Spleen (tissue), 11 donors: ENCODE data around the gene CMTM6. TPM values are rescaled to one million over a fixed set of nuclear protein-coding genes. Genes with fewer than 3 reads are reported as not detected.

Source experiments
- DNase-seq: peaks from one replicate; pipeline ENCODE4 v3.0.0-alpha.2; 2020
- H3K27ac ChIP-seq, 8 donors: fragments of 200-600 bp; sonication (generic) in 7 of 8; 1 replicate in 4 of 8; 2 replicates in 4 of 8; pipeline versions ENCODE4 v1.5.0 to v1.8.0; 2016 to 2021; ENCODE audit warnings: inconsistent platforms in 4 of 8, mild to moderate bottlenecking in 4 of 8, moderate library complexity in 1 of 8
- H3K27me3 ChIP-seq, 7 donors: fragments of 200-600 bp; sonication (generic) in 6 of 7; replicated peaks in 1 of 7; 1 replicate in 4 of 7; 2 replicates in 3 of 7; pipeline versions ENCODE4 v1.5.0 to v1.8.0; 2016 to 2021; ENCODE audit warnings: inconsistent platforms in 3 of 7, mild to moderate bottlenecking in 1 of 7
- H3K36me3 ChIP-seq, 6 donors: fragments of 200-600 bp; sonication (generic) in 5 of 6; 1 replicate in 4 of 6; 2 replicates in 2 of 6; pipeline versions ENCODE4 v1.5.0 to v1.8.0; 2016 to 2021; ENCODE audit warnings: inconsistent platforms in 2 of 6
- H3K4me1 ChIP-seq, 6 donors: fragments of 200-600 bp; sonication (generic) in 5 of 6; 1 replicate in 3 of 6; 2 replicates in 3 of 6; pipeline versions ENCODE4 v1.5.0 to v1.8.0; 2016 to 2021; ENCODE audit warnings: inconsistent platforms in 3 of 6
- H3K4me3 ChIP-seq, 8 donors: fragments of 200-600 bp; sonication (generic) in 7 of 8; 1 replicate in 4 of 8; 2 replicates in 4 of 8; pipeline versions ENCODE4 v1.5.0 to v1.8.0; 2016 to 2021; ENCODE audit warnings: inconsistent platforms in 4 of 8, mild to moderate bottlenecking in 4 of 8, moderate library complexity in 2 of 8
- H3K9me3 ChIP-seq, 8 donors: fragments of 200-600 bp; sonication (generic) in 7 of 8; 1 replicate in 4 of 8; 2 replicates in 4 of 8; pipeline versions ENCODE4 v1.5.0 to v1.8.0; 2016 to 2021; ENCODE audit warnings: inconsistent platforms in 4 of 8
- POLR2A ChIP-seq, 3 donors: fragments of 450-650 bp; IDR thresholded peaks; one replicate each; pipeline ENCODE4 v1.5.1; 2017; ENCODE audit warnings: antibody characterized with exemption in 3 of 3, mild to moderate bottlenecking in 1 of 3
- POLR2AphosphoS5 ChIP-seq, 3 donors: sonication (generic); formaldehyde crosslinking; IDR thresholded peaks; one replicate each; pipeline ENCODE4 v1.5.1; 2017; ENCODE audit warnings: antibody characterized with exemption in 3 of 3
- WGBS, 5 donors: extraction: QIAGEN DNeasy Blood & Tissue Kit in 3 of 5; methylation state at CpG; one replicate each; pipeline versions ENCODE4 v1.1.5 to v1.1.7; 2013 to 2018; 5-methylcytosine and 5-hydroxymethylcytosine counted together
- intact Hi-C: fragments of 100-400 bp; cut with DNase I; formaldehyde crosslinking; loops from one replicate; pipeline ENCODE4 v1.15.0; 2023; ENCODE audit warnings: low total_unique reads
- polyA plus RNA-seq, 3 donors: library from polyadenylated mRNA; stranded (reverse); fragments of 200-250 nt; gene quantifications; one replicate each; pipeline ENCODE4 v1.2.1, GENCODE V29; 2013
- total RNA-seq, 7 donors: library from RNA; depleted of rRNA in 3 of 7; stranded (reverse); fragments of >200 nt in 3 of 7; fragmentation: NEBNext Ultra II Directional in 4 of 7; extraction: Animal tissue kit (Norgen Biotek cat#: 25700) in 4 of 7; gene quantifications; one replicate each; pipeline versions ENCODE4 v1.1.0 to v1.2.1, GENCODE V29; 2016 to 2021
- TF ChIP-seq, protein P1 (sequence below), 11 experiments: fragments of 200-600 bp in 7 of 11; fragments of 450-650 bp in 4 of 11; sonication (generic) in 4 of 11; IDR thresholded peaks in 8 of 11; conservative IDR thresholded peaks in 3 of 11; 1 replicate in 7 of 11; 2 replicates in 4 of 11; pipeline versions ENCODE4 v1.4.0 to v1.8.0; 2016 to 2021; ENCODE audit warnings: antibody characterized with exemption in 11 of 11, inconsistent platforms in 4 of 11, mild to moderate bottlenecking in 1 of 11
- donor health status: healthy with polysubstance abuse.
- donor health status: DM: no; HTN: no; CAD: no; lungs with moderate emphysema.
- donor health status: DM: no; HTN: no; CAD: no.
- donor health status: Bipolar disorder and iron deficiency.
- donor health status: healthy.
- donor health status: DM: no; HTN: no; CAD: no.
- donor health status: DM: yes; HTN: yes; CAD: no.

The CMTM6 gene
- total and polyA plus RNA-seq, 10 donors = 26.6 to 116 (median 75.4) TPM

DNA sequence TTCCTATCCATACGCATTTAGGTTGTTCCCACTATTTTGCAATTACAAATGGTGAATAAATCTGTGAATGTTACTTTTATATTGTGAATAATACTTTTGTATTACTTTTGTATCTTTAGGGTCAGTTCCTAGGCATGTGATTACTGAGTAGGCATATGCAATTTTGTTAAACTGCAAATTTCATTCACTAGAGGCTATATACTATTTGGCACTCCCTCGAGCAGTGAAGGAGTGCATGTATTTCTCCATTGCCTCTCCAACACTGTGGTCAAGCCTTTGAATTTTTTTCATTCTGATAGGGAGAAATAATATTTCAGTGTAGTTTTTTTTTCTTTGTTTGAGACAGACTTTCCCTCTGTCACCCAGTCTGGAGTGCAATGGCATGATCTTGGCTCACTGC, 8.4 kb upstream of the CMTM6 start:
- H3K27me3 ChIP-seq = no peaks in the 10 kb centered on the region
- no peak for DNase-seq
- H3K4me3 ChIP-seq = no peak overlapping the region
- H3K36me3 ChIP-seq = no peaks in the 10 kb centered on the region
- no peak for TF ChIP-seq POLR2A (IDR thresholded peaks at IDR 0.05)
- TF ChIP-seq, protein P1, sequence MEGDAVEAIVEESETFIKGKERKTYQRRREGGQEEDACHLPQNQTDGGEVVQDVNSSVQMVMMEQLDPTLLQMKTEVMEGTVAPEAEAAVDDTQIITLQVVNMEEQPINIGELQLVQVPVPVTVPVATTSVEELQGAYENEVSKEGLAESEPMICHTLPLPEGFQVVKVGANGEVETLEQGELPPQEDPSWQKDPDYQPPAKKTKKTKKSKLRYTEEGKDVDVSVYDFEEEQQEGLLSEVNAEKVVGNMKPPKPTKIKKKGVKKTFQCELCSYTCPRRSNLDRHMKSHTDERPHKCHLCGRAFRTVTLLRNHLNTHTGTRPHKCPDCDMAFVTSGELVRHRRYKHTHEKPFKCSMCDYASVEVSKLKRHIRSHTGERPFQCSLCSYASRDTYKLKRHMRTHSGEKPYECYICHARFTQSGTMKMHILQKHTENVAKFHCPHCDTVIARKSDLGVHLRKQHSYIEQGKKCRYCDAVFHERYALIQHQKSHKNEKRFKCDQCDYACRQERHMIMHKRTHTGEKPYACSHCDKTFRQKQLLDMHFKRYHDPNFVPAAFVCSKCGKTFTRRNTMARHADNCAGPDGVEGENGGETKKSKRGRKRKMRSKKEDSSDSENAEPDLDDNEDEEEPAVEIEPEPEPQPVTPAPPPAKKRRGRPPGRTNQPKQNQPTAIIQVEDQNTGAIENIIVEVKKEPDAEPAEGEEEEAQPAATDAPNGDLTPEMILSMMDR (IDR thresholded peaks at IDR 0.05 in 8 of 11, conservative IDR thresholded peaks at IDR 0.05 in 3 of 11) = no peak
- TF ChIP-seq POLR2AphosphoS5 (IDR thresholded peaks at IDR 0.05) = no peak
- 80 to 91% (median 86%) methylated on average over 2 of the region's 2 CpGs for WGBS, 5 donors
- intact Hi-C loops = loop anchor here (2.0 to 5.0 kb wide), 2 partner anchors 152 to 421 kb away; no protein-coding TSS in a partner anchor
- no peak overlapping the region for H3K27ac ChIP-seq
- no peaks in the 10 kb centered on the region for H3K9me3 ChIP-seq
- H3K4me1 ChIP-seq = peaks cover 0 to 6% (median 2%) of the 10 kb centered on the region in 6 donors

DNA sequence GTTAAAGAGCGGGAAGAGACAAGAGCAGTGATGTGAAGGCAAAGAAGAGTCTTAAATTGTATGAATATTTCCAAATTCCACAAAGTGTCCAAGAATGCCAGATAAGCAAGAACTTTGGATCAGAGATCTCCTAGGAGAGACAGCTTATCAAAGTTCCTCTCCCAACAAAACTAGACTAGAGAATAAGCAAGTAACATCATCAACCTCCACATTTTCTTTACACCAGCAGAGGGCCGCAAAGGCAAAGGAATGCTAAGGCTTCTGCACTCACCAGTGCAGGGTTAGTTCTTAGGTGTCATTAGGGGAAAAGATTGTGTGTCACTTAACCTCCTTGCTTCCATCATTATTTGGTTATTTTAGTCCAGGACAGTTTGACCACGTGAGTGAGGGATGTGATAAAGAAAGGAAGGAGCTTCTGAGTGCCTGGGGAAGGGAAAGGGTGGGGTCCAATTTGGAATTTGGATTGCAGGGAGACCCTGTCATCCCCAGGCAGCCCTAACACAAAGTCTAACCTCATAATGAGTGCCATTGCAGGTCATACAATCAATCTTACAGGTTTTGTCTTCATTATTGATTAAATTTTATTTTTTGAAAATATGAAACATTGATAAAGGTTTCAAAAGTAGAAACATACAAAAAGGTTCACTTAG, 7.5 kb upstream of the CMTM6 start:
- TF ChIP-seq POLR2A (IDR thresholded peaks at IDR 0.05) (no peak), POLR2AphosphoS5 (IDR thresholded peaks at IDR 0.05) (no peak)
- TF ChIP-seq, protein P1 (IDR thresholded peaks at IDR 0.05 in 8 of 11, conservative IDR thresholded peaks at IDR 0.05 in 3 of 11) = peak; percentile 48 to 85 (median 73)
- Histone ChIP-seq H3K27ac (no peak overlapping the region), H3K27me3 (no peaks in the 10 kb centered on the region), H3K4me3 (no peak overlapping the region), H3K9me3 (no peaks in the 10 kb centered on the region), H3K36me3 (no peaks in the 10 kb centered on the region), H3K4me1 (peaks cover 0 to 6% (median 0%) of the 10 kb centered on the region in 6 donors)
- no peak for DNase-seq
- intact Hi-C loops = loop anchor here (2.0 to 5.0 kb wide), 2 partner anchors 153 to 422 kb away; no protein-coding TSS in a partner anchor
- 31 to 36% (median 33%) methylated on average over 3 of the region's 3 CpGs for WGBS, 5 donors

DNA sequence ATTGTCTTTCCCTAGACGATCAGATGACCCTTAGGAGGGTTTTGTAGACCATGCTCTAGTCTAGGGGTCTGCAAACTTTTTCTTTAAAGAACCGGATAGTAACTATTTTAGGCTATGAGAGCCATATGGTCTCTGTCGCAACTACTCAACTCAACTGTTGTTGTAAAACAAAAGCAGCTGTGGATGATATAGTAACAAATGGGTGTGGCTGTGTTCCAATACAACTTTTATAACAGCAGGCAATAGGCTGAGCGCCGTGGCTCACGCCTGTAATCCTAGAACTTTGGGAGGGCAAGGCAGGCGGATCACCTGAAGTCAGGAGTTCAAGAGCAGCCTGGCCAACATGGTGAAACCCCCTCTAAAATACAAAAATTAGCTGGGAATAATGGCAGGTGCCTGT, 6.1 kb upstream of the CMTM6 start:
- H3K4me1 ChIP-seq = peaks cover 0 to 6% (median 0%) of the 10 kb centered on the region in 6 donors
- no peaks in the 10 kb centered on the region for H3K36me3 ChIP-seq
- no peak for DNase-seq
- H3K4me3 ChIP-seq = no peak overlapping the region
- WGBS, 5 donors = 69 to 83% (median 73%) methylated on average over 7 of the region's 7 CpGs
- TF ChIP-seq, protein P1 (IDR thresholded peaks at IDR 0.05 in 8 of 11, conservative IDR thresholded peaks at IDR 0.05 in 3 of 11) = no peak
- no peak for TF ChIP-seq POLR2AphosphoS5 (IDR thresholded peaks at IDR 0.05)
- TF ChIP-seq POLR2A (IDR thresholded peaks at IDR 0.05) = no peak
- H3K9me3 ChIP-seq = no peaks in the 10 kb centered on the region
- no peak overlapping the region for H3K27ac ChIP-seq
- no peaks in the 10 kb centered on the region for H3K27me3 ChIP-seq
- intact Hi-C loops = no loop called here

DNA sequence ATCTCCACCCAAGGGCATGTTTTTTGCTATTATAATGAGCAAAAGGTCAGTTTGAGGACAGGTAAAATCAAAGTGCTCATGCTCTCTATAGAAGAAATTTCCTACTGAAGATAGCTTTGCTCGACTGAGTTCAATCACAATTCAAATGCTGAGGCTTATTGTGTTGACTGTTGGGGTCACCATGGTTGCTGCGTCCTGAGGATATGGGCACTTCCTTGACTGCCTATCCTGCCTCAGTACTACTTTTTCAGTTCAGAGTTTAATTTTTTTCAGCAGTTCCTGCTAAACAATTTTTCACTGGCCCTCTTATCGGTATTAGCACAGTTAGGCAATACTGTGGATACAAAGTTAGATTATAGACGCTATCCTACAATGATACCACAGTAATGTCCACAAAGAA, 3.8 kb upstream of the CMTM6 start:
- TF ChIP-seq POLR2A (IDR thresholded peaks at IDR 0.05) = no peak
- TF ChIP-seq, protein P1 (IDR thresholded peaks at IDR 0.05 in 8 of 11, conservative IDR thresholded peaks at IDR 0.05 in 3 of 11) = no peak
- TF ChIP-seq POLR2AphosphoS5 (IDR thresholded peaks at IDR 0.05) = no peak
- H3K36me3 ChIP-seq = no peaks in the 10 kb centered on the region
- no peak for DNase-seq
- H3K4me3 ChIP-seq = no peak overlapping the region
- peaks cover 0 to 17% (median 13%) of the 10 kb centered on the region in 6 donors for H3K4me1 ChIP-seq
- H3K27ac ChIP-seq = no peak overlapping the region
- WGBS, 5 donors = 61 to 84% (median 74%) methylated on average over 4 of the region's 4 CpGs
- H3K27me3 ChIP-seq = no peaks in the 10 kb centered on the region
- H3K9me3 ChIP-seq = no peaks in the 10 kb centered on the region
- intact Hi-C loops = no loop called here
